ENCODE measurements around the gene CEP162.
"Not testable (repeated sequence)": the region's sequence is repeated elsewhere in the genome, so short reads cannot be mapped to it uniquely, and the experiment has no call there.

CEP162 gene

DNA sequence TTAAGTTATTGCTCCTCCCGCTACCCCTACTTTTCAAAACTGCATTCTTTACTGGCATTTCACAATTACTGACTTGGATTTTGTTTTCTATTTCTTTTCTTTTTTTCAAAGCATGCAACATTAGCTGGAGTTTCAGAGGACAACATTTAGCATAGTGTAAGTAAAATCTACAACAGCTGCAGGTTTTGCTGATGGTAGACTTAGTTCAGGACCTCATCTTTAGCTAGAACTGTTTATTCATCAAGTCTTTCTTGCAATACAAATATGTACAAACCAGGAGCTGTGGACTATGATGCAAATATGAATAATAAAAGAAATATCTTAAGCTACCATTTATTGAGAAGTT lies 728 bp upstream of the CEP162 start:
- no peak for TF ChIP-seq CTCF (conservative IDR thresholded peaks at IDR 0.05; ENCODE audit: low read depth, low read length)
- DNase-seq (ENCODE audit: low read depth) = no peak
- peak overlapping the region; percentile 74 for H3K4me3 ChIP-seq (ENCODE audit: low read length)

GRCh38 chr6:84227044-84227433 lies 404 bp downstream of the CEP162 start:
- DNase-seq (ENCODE audit: low read depth) = no peak
- peak overlapping the region; percentile 74 for H3K4me3 ChIP-seq (ENCODE audit: low read length)
- TF ChIP-seq CTCF (conservative IDR thresholded peaks at IDR 0.05; ENCODE audit: low read depth, low read length) = no peak

GRCh38 chr6:84224251-84224650 lies 3.2 kb downstream of the CEP162 start:
- H3K4me3 ChIP-seq (ENCODE audit: low read length) = no peak overlapping the region
- no peak for DNase-seq (ENCODE audit: low read depth)
- no peak for TF ChIP-seq CTCF (conservative IDR thresholded peaks at IDR 0.05; ENCODE audit: low read depth, low read length)

GRCh38 chr6:84223608-84224007 lies 3.8 kb downstream of the CEP162 start:
- H3K4me3 ChIP-seq (ENCODE audit: low read length); DNase-seq (ENCODE audit: low read depth): not testable (repeated sequence)

DNA sequence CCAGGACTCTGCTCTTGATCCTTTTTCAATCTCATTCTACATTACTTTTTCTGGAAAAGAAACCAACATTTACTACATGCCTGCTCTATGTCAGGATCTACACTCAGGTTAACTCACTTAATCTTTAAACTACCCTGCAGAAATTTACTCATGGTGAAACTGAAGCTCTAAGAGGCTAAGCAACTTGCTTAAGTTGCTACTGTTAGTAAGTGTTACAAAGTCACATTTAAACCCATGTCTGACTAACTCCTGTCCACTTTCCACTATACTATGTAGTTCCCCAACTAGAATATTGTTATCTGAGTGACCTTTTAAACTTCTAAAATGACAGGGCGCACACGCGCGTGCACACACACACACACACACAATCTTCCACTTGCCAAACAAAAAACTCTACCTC lies 5.0 kb downstream of the CEP162 start:
- TF ChIP-seq CTCF (conservative IDR thresholded peaks at IDR 0.05; ENCODE audit: low read depth, low read length) = no peak

DNA sequence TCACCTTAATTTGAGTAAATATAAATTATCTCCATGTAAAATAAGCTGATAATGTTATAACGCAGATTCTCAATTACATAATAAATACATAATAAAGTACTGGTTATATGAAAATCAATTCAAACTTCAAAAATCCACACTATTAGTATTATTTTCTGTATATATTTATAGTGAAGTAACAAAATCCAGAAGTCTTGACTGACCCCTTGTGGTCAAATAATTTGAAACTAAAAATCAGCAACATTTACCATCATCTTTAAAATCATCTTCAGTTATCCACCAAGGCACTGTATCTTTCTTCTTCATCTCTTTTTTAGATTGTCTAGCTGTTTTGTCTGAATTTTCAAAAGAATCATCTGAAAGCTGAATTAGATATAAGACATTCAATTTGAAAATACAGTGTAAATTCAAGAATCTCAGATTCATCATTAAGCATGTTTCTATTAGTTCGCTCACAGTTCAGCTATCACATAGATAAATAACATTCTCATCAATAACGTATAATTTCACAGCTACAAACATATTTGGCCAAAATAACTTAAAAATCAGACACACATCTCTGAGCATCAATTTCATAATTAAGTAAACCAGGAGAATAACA lies 6.5 kb downstream of the CEP162 start:
- TF ChIP-seq CTCF (conservative IDR thresholded peaks at IDR 0.05; ENCODE audit: low read depth, low read length) = peak; percentile 43
- no peak overlapping the region for H3K4me3 ChIP-seq (ENCODE audit: low read length)
- DNase-seq (ENCODE audit: low read depth) = no peak

More for the DNA sequence above, 5.0 kb downstream of the CEP162 start:
- H3K4me3 ChIP-seq (ENCODE audit: low read length) = no peak overlapping the region
- DNase-seq (ENCODE audit: low read depth) = no peak

GRCh38 chr6:84218091-84218490 lies 9.4 kb downstream of the CEP162 start:
- TF ChIP-seq CTCF (conservative IDR thresholded peaks at IDR 0.05; ENCODE audit: low read depth, low read length) = no peak
- no peak overlapping the region for H3K4me3 ChIP-seq (ENCODE audit: low read length)
- no peak for DNase-seq (ENCODE audit: low read depth)

GRCh38 chr6:84213217-84213616 lies 14.2 kb downstream of the CEP162 start:
- no peak overlapping the region for H3K4me3 ChIP-seq (ENCODE audit: low read length)
- no peak for TF ChIP-seq CTCF (conservative IDR thresholded peaks at IDR 0.05; ENCODE audit: low read depth, low read length)
- DNase-seq (ENCODE audit: low read depth) = no peak

Measured in retinal pigment epithelial cell (primary cell).